ENCODE data around the gene LACRT. TPM values are rescaled to one million over a fixed set of nuclear protein-coding genes. Genes with fewer than 3 reads are reported as not detected.
A peak's percentile ranks its signal among the peaks of the same experiment; 100 is the strongest.

The LACRT gene
- total and polyA plus RNA-seq, 4 donors = not detected

DNA sequence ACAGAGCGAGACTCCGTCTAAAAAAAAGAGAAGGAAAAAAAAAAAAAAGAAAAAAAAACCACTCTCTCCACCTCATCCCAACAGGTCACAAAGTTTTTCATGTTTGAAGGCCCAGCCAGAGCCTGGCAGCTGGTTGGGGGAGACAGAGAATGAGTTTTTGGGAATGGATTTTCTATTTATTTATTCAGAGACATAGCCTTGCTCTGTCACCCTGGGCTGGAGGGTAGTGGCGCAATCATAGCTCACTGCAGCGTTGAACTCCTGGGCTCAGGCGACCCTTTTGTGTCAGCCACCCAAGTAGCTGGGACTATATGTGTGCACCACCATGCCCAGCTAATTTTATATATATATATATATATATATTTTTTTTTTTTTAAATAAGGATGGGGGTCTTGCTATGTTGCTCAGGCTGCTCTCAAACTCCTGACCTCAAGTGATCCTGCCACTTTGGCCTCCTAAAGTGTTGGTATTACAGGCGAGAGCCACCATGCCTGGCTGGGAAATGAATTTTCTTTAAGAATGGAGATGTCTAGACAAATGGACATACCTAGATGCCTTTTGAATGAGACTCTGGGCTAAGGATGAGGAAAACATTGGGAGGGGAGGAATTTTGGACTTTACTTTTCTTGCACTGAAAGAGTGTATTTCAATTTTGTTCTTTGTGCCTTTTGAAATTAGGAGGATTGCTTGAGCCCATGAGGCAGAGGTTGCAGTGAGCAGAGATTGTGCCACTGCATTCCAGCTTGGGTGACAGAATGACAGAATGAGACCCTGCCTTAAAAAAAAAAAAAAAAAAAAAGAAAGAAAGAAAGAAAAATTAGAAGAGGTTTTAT, 29.3 kb downstream of the LACRT start:
- peaks cover 10% of the 10 kb centered on the region for H3K4me1 ChIP-seq (ENCODE audit: control insufficient read depth, insufficient read depth, low read length)
- WGBS (ENCODE audit: insufficient coverage) = 60% methylated on average over 1 of the region's 6 CpGs
- H3K36me3 ChIP-seq (ENCODE audit: control insufficient read depth, insufficient read depth, low read length) = no peaks in the 10 kb centered on the region
- H3K27ac ChIP-seq (ENCODE audit: low read depth, low read length) = no peak overlapping the region
- no peaks in the 10 kb centered on the region for H3K9me3 ChIP-seq (ENCODE audit: control insufficient read depth, insufficient read depth, low read length)
- no peaks in the 10 kb centered on the region for H3K27me3 ChIP-seq (ENCODE audit: control insufficient read depth, insufficient read depth, low read length)
- DNase-seq (ENCODE audit: low read depth in 4 of 6, low spot score in 6 of 6) = no peak
- no peak overlapping the region for H3K4me3 ChIP-seq (ENCODE audit: low read depth, low read length)

DNA sequence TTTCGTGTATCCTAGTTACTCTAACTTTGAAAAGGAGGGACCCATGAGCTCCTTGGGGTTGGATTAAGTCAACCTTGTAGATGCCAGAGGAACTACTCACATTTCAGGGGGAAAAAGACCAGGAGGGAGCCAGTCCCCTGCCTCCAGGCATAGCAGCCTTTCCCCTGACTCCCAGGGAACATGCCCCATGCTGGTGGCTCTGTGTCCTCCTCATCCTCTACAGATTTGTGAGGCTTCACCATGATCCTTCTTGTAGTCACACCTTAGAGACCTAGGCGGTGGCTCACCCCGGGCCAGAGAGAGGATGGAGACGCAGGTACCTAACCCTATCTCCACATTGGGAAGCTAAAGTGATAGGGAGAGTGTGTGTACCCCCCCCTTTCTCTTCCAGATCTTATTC, 30.3 kb downstream of the LACRT start:
- 60% methylated on average over 1 of the region's 4 CpGs for WGBS (ENCODE audit: insufficient coverage)
- no peak for DNase-seq (ENCODE audit: low read depth in 4 of 6, low spot score in 6 of 6)
- H3K27me3 ChIP-seq (ENCODE audit: control insufficient read depth, insufficient read depth, low read length) = no peaks in the 10 kb centered on the region

DNA sequence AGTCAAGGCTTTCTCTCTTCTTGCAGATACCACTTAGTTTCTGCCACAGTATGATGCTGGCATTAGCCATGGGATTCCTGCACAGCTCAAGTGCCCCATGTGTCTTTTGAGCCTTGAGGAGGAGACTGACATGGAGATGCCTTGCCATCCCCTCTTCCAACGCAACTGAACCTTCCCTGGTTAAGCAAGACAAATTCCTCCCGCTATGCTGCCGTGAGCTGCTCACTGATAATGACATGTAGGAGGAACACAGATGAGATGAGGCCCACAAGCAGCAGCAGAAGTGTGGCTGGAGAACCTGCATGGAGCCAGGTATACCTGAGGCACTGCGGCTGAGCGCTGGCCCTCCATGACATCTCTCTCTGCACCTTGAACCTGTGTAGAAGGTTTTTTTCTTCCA, 30.8 kb downstream of the LACRT start:
- Histone ChIP-seq H3K27ac (ENCODE audit: low read depth, low read length) (no peak overlapping the region), H3K27me3 (ENCODE audit: control insufficient read depth, insufficient read depth, low read length) (no peaks in the 10 kb centered on the region), H3K9me3 (ENCODE audit: control insufficient read depth, insufficient read depth, low read length) (no peaks in the 10 kb centered on the region), H3K4me1 (ENCODE audit: control insufficient read depth, insufficient read depth, low read length) (peaks cover 10% of the 10 kb centered on the region), H3K4me3 (ENCODE audit: low read depth, low read length) (no peak overlapping the region), H3K36me3 (ENCODE audit: control insufficient read depth, insufficient read depth, low read length) (no peaks in the 10 kb centered on the region)
- no peak for DNase-seq (ENCODE audit: low read depth in 4 of 6, low spot score in 6 of 6)
- WGBS (ENCODE audit: insufficient coverage) = 93% methylated on average over 4 of the region's 5 CpGs

More for the DNA sequence above, 30.3 kb downstream of the LACRT start:
- H3K27ac ChIP-seq (ENCODE audit: low read depth, low read length) = no peak overlapping the region
- no peaks in the 10 kb centered on the region for H3K9me3 ChIP-seq (ENCODE audit: control insufficient read depth, insufficient read depth, low read length)
- H3K36me3 ChIP-seq (ENCODE audit: control insufficient read depth, insufficient read depth, low read length) = no peaks in the 10 kb centered on the region
- peaks cover 10% of the 10 kb centered on the region for H3K4me1 ChIP-seq (ENCODE audit: control insufficient read depth, insufficient read depth, low read length)
- no peak overlapping the region for H3K4me3 ChIP-seq (ENCODE audit: low read depth, low read length)

DNA sequence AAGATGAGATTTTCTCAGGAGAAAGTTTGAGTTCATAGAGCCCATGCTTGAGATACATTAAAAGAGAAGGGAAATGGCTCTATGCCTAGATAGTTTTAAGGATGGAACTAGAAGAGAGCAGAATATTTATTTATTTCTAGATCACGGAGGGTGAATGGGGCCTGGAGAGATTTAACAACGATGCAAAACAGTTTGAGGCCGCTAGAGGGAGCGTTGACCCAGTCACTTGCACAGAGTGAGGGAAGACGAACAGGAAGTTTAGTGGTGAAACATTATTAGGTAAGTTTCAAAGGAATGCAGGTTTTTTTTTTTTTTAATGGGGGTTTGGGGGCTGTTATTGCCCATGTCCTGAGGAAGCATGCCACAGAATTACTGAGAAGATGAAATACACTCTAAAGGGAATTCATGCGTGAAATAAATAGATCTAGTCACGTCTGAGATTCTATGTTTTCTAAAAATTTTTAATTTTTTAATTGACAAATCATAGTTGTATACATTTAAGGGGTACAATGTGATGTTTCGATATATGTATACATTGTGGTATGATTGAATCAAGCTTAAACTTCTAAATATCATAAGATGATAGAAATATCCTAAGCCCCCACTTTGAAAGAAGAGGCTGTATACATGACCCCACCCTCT, 31.4 kb downstream of the LACRT start:
- H3K4me1 ChIP-seq (ENCODE audit: control insufficient read depth, insufficient read depth, low read length) = peaks cover 6% of the 10 kb centered on the region
- H3K27me3 ChIP-seq (ENCODE audit: control insufficient read depth, insufficient read depth, low read length) = no peaks in the 10 kb centered on the region
- no peak overlapping the region for H3K4me3 ChIP-seq (ENCODE audit: low read depth, low read length)
- no peaks in the 10 kb centered on the region for H3K9me3 ChIP-seq (ENCODE audit: control insufficient read depth, insufficient read depth, low read length)
- H3K27ac ChIP-seq (ENCODE audit: low read depth, low read length) = no peak overlapping the region
- no peaks in the 10 kb centered on the region for H3K36me3 ChIP-seq (ENCODE audit: control insufficient read depth, insufficient read depth, low read length)
- peak in 3 of 6 donors; percentile 54 to 88 (median 82) for DNase-seq (ENCODE audit: low read depth in 4 of 6, low spot score in 6 of 6)
- WGBS (ENCODE audit: insufficient coverage) = 5% methylated on average over 4 of the region's 8 CpGs

DNA sequence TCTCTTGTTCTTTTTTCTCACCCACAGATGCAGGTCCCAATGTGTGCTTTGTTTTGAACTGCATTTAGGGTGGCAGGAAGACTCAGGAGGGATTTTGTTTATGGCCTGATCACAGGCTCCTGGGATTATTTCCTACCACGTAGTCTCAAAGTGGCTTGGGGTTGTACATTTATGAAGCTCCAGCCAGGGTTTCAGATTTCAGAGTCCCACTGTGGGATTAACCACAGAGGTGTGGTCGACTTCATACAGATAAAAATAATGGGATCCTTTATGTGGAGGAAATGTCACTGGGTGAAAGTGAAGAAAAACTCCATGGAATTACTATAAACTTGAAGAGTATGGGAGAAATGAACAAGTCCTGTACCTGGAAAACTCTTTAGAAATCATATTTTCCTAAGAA, 32.0 kb downstream of the LACRT start:
- Histone ChIP-seq H3K36me3 (ENCODE audit: control insufficient read depth, insufficient read depth, low read length) (no peaks in the 10 kb centered on the region), H3K27ac (ENCODE audit: low read depth, low read length) (no peak overlapping the region), H3K4me3 (ENCODE audit: low read depth, low read length) (no peak overlapping the region), H3K27me3 (ENCODE audit: control insufficient read depth, insufficient read depth, low read length) (no peaks in the 10 kb centered on the region), H3K4me1 (ENCODE audit: control insufficient read depth, insufficient read depth, low read length) (no peaks in the 10 kb centered on the region), H3K9me3 (ENCODE audit: control insufficient read depth, insufficient read depth, low read length) (no peaks in the 10 kb centered on the region)
- DNase-seq (ENCODE audit: low read depth in 4 of 6, low spot score in 6 of 6) = no peak
- 100% methylated on average over 1 of the region's 2 CpGs for WGBS (ENCODE audit: insufficient coverage)

DNA sequence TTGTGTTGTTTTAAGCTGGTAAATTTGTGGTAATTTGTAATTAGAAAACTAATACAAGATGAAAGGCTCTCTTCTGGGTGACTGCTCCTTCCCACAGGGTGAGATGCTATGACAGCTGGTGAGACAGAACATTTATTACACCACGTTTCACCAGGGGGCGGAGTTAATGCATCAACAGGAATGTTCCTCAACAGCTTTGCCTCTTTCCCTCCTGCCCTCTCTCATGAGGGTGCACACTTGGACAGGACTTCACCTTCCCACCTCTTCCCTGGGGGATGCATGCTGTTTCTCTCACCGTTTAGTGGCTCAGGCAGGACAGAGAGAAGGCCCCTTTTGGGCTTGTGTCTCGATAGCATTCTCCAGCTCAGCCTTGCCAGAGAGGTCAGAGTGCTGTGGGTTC, 32.9 kb downstream of the LACRT start:
- Histone ChIP-seq H3K27me3 (ENCODE audit: control insufficient read depth, insufficient read depth, low read length) (no peaks in the 10 kb centered on the region), H3K9me3 (ENCODE audit: control insufficient read depth, insufficient read depth, low read length) (no peaks in the 10 kb centered on the region), H3K4me1 (ENCODE audit: control insufficient read depth, insufficient read depth, low read length) (no peaks in the 10 kb centered on the region), H3K27ac (ENCODE audit: low read depth, low read length) (no peak overlapping the region), H3K36me3 (ENCODE audit: control insufficient read depth, insufficient read depth, low read length) (no peaks in the 10 kb centered on the region), H3K4me3 (ENCODE audit: low read depth, low read length) (no peak overlapping the region)
- peak in 1 of 6 donors; percentile 39 for DNase-seq (ENCODE audit: low read depth in 4 of 6, low spot score in 6 of 6)
- 35% methylated on average over 4 of the region's 4 CpGs for WGBS (ENCODE audit: insufficient coverage)

DNA sequence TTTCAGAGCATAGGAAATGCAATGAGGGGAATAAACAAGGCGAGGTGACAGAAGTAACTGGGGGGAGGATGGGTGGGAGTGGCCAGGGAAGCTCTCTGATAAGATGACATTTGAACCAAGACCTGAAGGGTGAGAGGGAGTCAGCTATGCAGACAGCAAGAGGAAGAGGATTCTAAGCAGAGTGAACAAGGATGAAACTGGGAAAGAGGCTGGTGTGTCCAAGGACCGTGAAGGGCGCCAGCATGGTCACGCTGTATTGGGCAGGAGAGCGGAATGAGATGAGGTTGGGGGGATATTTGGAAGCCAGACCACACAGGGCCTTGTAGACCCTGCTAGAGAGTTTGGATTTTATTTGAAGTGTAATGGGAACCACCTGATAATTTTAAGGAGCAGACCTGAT, 35.7 kb downstream of the LACRT start:
- DNase-seq (ENCODE audit: low read depth in 4 of 6, low spot score in 6 of 6) = no peak
- Histone ChIP-seq H3K4me3 (ENCODE audit: low read depth, low read length) (no peak overlapping the region), H3K36me3 (ENCODE audit: control insufficient read depth, insufficient read depth, low read length) (no peaks in the 10 kb centered on the region), H3K4me1 (ENCODE audit: control insufficient read depth, insufficient read depth, low read length) (no peaks in the 10 kb centered on the region), H3K27me3 (ENCODE audit: control insufficient read depth, insufficient read depth, low read length) (no peaks in the 10 kb centered on the region), H3K9me3 (ENCODE audit: control insufficient read depth, insufficient read depth, low read length) (no peaks in the 10 kb centered on the region), H3K27ac (ENCODE audit: low read depth, low read length) (no peak overlapping the region)
- 76% methylated on average over 4 of the region's 5 CpGs for WGBS (ENCODE audit: insufficient coverage)

DNA sequence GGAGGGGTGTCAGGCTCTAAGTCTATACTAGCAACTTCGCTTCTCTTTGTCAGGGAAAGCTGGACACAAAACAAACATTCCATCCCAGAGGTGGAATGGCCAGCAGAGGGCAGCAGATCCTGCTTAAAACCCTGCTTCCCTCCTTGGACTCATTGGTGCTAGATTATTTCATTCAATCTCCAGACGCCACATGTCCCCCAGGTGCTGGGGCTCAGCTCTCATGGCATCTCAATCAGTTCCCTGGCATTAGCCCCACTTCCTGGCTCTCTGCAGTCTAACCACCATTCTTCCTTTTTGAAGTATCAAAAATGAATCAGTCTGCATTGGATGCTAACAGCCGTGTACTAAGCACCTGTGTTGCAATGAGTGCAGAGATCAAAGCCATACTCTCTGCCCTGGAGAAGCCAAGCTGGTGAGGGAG, 38.2 kb downstream of the LACRT start:
- no peak overlapping the region for H3K27ac ChIP-seq (ENCODE audit: low read depth, low read length)
- DNase-seq (ENCODE audit: low read depth in 4 of 6, low spot score in 6 of 6) = peak in 5 of 6 donors; percentile 52 to 92 (median 64)
- H3K4me1 ChIP-seq (ENCODE audit: control insufficient read depth, insufficient read depth, low read length) = no peaks in the 10 kb centered on the region
- H3K36me3 ChIP-seq (ENCODE audit: control insufficient read depth, insufficient read depth, low read length) = no peaks in the 10 kb centered on the region
- H3K27me3 ChIP-seq (ENCODE audit: control insufficient read depth, insufficient read depth, low read length) = no peaks in the 10 kb centered on the region
- H3K4me3 ChIP-seq (ENCODE audit: low read depth, low read length) = no peak overlapping the region
- 13% methylated on average over 3 of the region's 3 CpGs for WGBS (ENCODE audit: insufficient coverage)
- no peaks in the 10 kb centered on the region for H3K9me3 ChIP-seq (ENCODE audit: control insufficient read depth, insufficient read depth, low read length)

DNA sequence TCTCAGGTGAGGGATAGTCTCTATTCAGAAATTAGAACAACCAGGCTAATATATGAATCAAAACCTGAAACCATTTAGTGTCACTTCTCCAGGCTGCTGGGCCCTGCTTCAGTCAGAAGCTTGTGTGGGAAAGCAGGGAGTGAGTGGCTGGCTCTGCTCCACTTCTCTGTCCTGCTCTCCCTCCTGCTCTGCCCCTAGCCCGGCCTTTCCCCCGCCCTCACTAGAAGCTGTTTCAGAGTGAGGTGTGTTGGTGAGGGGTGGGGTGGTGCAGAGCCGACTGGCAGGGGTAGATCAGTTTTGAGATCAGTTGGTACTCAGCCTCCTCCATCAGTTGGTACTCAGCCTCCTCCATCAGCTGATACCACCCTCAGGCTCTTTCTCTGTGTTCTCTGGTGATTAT, 39.2 kb downstream of the LACRT start:
- H3K27me3 ChIP-seq (ENCODE audit: control insufficient read depth, insufficient read depth, low read length) = no peaks in the 10 kb centered on the region
- H3K27ac ChIP-seq (ENCODE audit: low read depth, low read length) = no peak overlapping the region
- H3K4me1 ChIP-seq (ENCODE audit: control insufficient read depth, insufficient read depth, low read length) = peaks cover 7% of the 10 kb centered on the region
- no peaks in the 10 kb centered on the region for H3K9me3 ChIP-seq (ENCODE audit: control insufficient read depth, insufficient read depth, low read length)
- no CpG with 5 or more reads among the region's 3 CpGs for WGBS (ENCODE audit: insufficient coverage)
- no peaks in the 10 kb centered on the region for H3K36me3 ChIP-seq (ENCODE audit: control insufficient read depth, insufficient read depth, low read length)
- no peak for DNase-seq (ENCODE audit: low read depth in 4 of 6, low spot score in 6 of 6)
- H3K4me3 ChIP-seq (ENCODE audit: low read depth, low read length) = no peak overlapping the region

DNA sequence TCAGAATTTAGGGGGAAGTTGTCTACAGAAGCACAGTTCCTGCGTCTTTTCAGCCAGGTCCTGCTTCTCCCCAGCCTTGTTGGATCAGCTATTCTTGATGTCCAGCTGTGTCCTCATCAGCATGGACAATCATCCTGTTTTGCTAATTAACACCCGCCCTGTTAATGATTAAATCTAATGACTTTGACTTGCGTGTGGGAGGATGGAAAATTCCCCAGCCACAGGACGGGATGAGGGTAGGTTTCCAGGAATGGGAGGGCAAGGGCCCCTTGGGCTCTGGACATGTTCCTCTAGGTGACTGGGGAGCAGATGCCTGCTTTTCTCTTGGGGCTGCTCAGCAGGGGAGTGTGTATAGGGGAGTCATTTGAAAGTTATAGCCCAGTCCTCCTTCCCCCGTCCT, 41.0 kb downstream of the LACRT start:
- Histone ChIP-seq H3K9me3 (ENCODE audit: control insufficient read depth, insufficient read depth, low read length) (no peaks in the 10 kb centered on the region), H3K27me3 (ENCODE audit: control insufficient read depth, insufficient read depth, low read length) (peaks cover 3% of the 10 kb centered on the region), H3K27ac (ENCODE audit: low read depth, low read length) (no peak overlapping the region), H3K4me1 (ENCODE audit: control insufficient read depth, insufficient read depth, low read length) (peaks cover 11% of the 10 kb centered on the region), H3K4me3 (ENCODE audit: low read depth, low read length) (no peak overlapping the region), H3K36me3 (ENCODE audit: control insufficient read depth, insufficient read depth, low read length) (no peaks in the 10 kb centered on the region)
- no peak for DNase-seq (ENCODE audit: low read depth in 4 of 6, low spot score in 6 of 6)
- 47% methylated on average over 3 of the region's 5 CpGs for WGBS (ENCODE audit: insufficient coverage)

Data from spinal cord (tissue), 10 donors.